Neural cell (in vitro differentiated cells): ENCODE results near the gene SYT13. TPM values are rescaled to one million over a fixed set of nuclear protein-coding genes. Genes with fewer than 3 reads are reported as not detected.
A peak's percentile ranks its signal among the peaks of the same experiment; 100 is the strongest.
"Not testable (repeated sequence)": the region's sequence is repeated elsewhere in the genome, so short reads cannot be mapped to it uniquely, and the experiment has no call there.

Source experiments
- H2AFZ ChIP-seq: fragments of 200-600, 300-800 bp; sonication (generic), shearing (Covaris generic); 2 replicates; pipeline ENCODE4 v1.6.0; 2014; ENCODE audit warnings: low read depth, mild to moderate bottlenecking, antibody characterized with exemption, low read length, moderate library complexity
- H3F3A ChIP-seq: fragments of 200-600 bp; shearing (Covaris generic); 2 replicates; pipeline ENCODE4 v1.6.1; 2016; ENCODE audit warnings: mild to moderate bottlenecking, moderate library complexity, mixed read lengths, antibody characterized with exemption, low read length; ENCODE audit not compliant: insufficient read depth, poor library complexity, severe bottlenecking
- H3K27ac ChIP-seq: fragments of 200-600, 300-800 bp; sonication (generic), shearing (Covaris generic); 2 replicates; pipeline ENCODE4 v1.5.1; 2014; ENCODE audit warnings: mild to moderate bottlenecking, low read length, moderate library complexity
- H3K27me3 ChIP-seq: fragments of 300-800, 200-600 bp; sonication (generic), shearing (Covaris generic); 2 replicates; pipeline ENCODE4 v1.6.0; 2014; ENCODE audit warnings: mild to moderate bottlenecking, low read depth, low read length, moderate library complexity; ENCODE audit not compliant: insufficient read depth
- H3K36me3 ChIP-seq: fragments of 300-800, 200-600 bp; sonication (generic), shearing (Covaris generic); 2 replicates; pipeline ENCODE4 v1.5.1; 2014; ENCODE audit warnings: mild to moderate bottlenecking, antibody characterized with exemption, low read length, moderate library complexity; ENCODE audit not compliant: insufficient read depth
- H3K4me2 ChIP-seq: fragments of 300-800, 200-600 bp; sonication (generic), shearing (Covaris generic); 2 replicates; pipeline ENCODE4 v1.6.0; 2014; ENCODE audit warnings: mild to moderate bottlenecking, low read length
- H3K4me3 ChIP-seq: fragments of 300-800, 200-600 bp; sonication (generic), shearing (Covaris generic); 2 replicates; pipeline ENCODE4 v1.5.1; 2014; ENCODE audit warnings: mild to moderate bottlenecking, low read length, moderate library complexity
- H3K79me2 ChIP-seq: fragments of 200-600 bp; shearing (Covaris generic); replicated peaks from 2 replicates; pipeline ENCODE4 v1.6.0; 2014; ENCODE audit warnings: mild to moderate bottlenecking, low read length, moderate library complexity; ENCODE audit not compliant: insufficient read depth
- H3K9ac ChIP-seq: fragments of 300-800, 200-600 bp; sonication (generic), shearing (Covaris generic); 2 replicates; pipeline ENCODE4 v1.6.1; 2016; ENCODE audit warnings: mild to moderate bottlenecking, low read length, mixed read lengths
- H3K9me2 ChIP-seq: fragments of 200-600 bp; shearing (Covaris generic); 2 replicates; pipeline ENCODE4 v1.6.1; 2016; ENCODE audit warnings: mild to moderate bottlenecking, low read length, mixed read lengths; ENCODE audit not compliant: insufficient read depth
- H3K9me3 ChIP-seq: fragments of 200-600, 300-800 bp; sonication (generic), shearing (Covaris generic); 2 replicates; pipeline ENCODE4 v1.6.1; 2016; ENCODE audit warnings: mild to moderate bottlenecking, mixed run types, low read length, moderate library complexity, mixed read lengths
- H4K20me1 ChIP-seq: fragments of 200-600 bp; shearing (Covaris generic); 2 replicates; pipeline ENCODE4 v1.6.1; 2016; ENCODE audit warnings: mild to moderate bottlenecking, mixed run types; ENCODE audit not compliant: insufficient read depth
- EP300 ChIP-seq: fragments of 450-650 bp; conservative IDR thresholded peaks from 2 replicates; pipeline ENCODE4 v1.6.1; 2014; ENCODE audit warnings: antibody characterized with exemption, mild to moderate bottlenecking, moderate library complexity; ENCODE audit not compliant: poor library complexity, severe bottlenecking
- EZH2 ChIP-seq: fragments of 200-600, 300-800 bp; shearing (Covaris generic), sonication (generic); IDR thresholded peaks from 2 replicates; pipeline ENCODE4 v1.6.1; 2014; ENCODE audit warnings: antibody characterized with exemption, low read length, borderline replicate concordance, mild to moderate bottlenecking; ENCODE audit not compliant: insufficient read depth, poor library complexity, severe bottlenecking
- SMC3 ChIP-seq: fragments of 450-650 bp; conservative IDR thresholded peaks from 2 replicates; pipeline ENCODE4 v1.6.1; 2014; ENCODE audit warnings: antibody characterized with exemption, mild to moderate bottlenecking, moderate library complexity; ENCODE audit not compliant: poor library complexity
- polyA plus RNA-seq: library from polyadenylated mRNA; depleted of rRNA; stranded (reverse); fragments of >200 nt; gene quantifications from 2 replicates; pipeline ENCODE4 v1.2.3, GENCODE V29; 2014
- TF ChIP-seq, protein P1 (sequence below): fragments of 450-650 bp; IDR thresholded peaks from 2 replicates; pipeline ENCODE4 v1.5.1; 2014; ENCODE audit warnings: antibody characterized with exemption, mild to moderate bottlenecking, moderate library complexity; ENCODE audit not compliant: poor library complexity, severe bottlenecking
- TF ChIP-seq, protein P2 (sequence below): IDR thresholded peaks from 2 replicates; pipeline ENCODE4 v1.6.1; 2012; ENCODE audit warnings: borderline replicate concordance

SYT13 gene
- polyA plus RNA-seq, 1 donor from 2014 or later = 60.8 TPM

DNA sequence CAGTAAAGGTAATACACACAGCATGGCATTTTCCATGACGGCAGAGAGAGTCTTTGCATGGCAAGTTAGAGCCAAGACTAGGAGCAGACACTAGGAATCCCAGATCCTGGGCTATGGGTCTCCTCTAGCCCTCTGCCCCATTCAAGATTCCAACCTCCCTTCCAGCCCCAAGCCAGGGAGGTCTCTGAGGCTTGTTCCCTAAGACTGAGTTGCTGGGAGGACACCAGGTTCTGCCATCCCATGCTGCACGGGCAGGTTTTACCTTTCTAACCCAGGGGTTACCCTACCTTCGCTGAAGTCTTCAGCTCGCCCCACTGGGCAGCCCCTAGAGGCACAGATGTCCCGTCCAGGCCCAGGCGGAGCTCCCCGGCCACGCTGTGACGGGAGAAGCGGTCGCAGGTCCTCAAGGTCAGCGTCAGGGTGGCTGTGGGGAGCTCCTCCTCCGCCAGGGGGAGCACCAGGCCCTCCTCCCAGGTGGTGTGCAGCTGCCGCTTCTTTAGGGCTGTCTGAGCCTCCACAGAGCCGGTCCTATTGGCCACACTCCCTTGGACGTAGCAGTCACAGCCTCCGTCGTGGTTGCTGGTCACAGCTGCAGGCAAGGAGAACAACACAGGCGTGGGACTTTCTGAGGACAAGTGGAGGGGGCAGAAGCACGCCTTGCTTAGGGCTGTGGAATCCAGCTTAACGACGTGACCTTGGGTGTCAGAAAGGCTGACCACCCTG is 33.8 kb downstream of the SYT13 start:
- Histone ChIP-seq H3K9me2 (no peaks in the 10 kb centered on the region), H3K9me3 (no peaks in the 10 kb centered on the region), H3K27me3 (no peaks in the 10 kb centered on the region), H3K4me2 (no peak overlapping the region), H3K27ac (no peak overlapping the region), H3K79me2 (no peaks in the 10 kb centered on the region), H3F3A (no peaks in the 10 kb centered on the region), H3K36me3 (no peaks in the 10 kb centered on the region), H3K9ac (no peak overlapping the region), H3K4me3 (no peak overlapping the region), H2AFZ (no peak overlapping the region), H4K20me1 (no peaks in the 10 kb centered on the region)
- TF ChIP-seq SMC3 (peak; percentile 47), EP300 (no peak)
- TF ChIP-seq, protein P1, sequence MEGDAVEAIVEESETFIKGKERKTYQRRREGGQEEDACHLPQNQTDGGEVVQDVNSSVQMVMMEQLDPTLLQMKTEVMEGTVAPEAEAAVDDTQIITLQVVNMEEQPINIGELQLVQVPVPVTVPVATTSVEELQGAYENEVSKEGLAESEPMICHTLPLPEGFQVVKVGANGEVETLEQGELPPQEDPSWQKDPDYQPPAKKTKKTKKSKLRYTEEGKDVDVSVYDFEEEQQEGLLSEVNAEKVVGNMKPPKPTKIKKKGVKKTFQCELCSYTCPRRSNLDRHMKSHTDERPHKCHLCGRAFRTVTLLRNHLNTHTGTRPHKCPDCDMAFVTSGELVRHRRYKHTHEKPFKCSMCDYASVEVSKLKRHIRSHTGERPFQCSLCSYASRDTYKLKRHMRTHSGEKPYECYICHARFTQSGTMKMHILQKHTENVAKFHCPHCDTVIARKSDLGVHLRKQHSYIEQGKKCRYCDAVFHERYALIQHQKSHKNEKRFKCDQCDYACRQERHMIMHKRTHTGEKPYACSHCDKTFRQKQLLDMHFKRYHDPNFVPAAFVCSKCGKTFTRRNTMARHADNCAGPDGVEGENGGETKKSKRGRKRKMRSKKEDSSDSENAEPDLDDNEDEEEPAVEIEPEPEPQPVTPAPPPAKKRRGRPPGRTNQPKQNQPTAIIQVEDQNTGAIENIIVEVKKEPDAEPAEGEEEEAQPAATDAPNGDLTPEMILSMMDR = peak; percentile 33

GRCh38 chr11:45250035-45250718 is 36.0 kb downstream of the SYT13 start:
- Histone ChIP-seq H3K9me3 (no peaks in the 10 kb centered on the region), H3K27ac (no peak overlapping the region), H3K36me3 (peaks cover 4% of the 10 kb centered on the region), H2AFZ (no peak overlapping the region), H3K4me2 (no peak overlapping the region), H3K4me3 (no peak overlapping the region), H3F3A (no peaks in the 10 kb centered on the region), H3K9ac (no peak overlapping the region), H4K20me1 (no peaks in the 10 kb centered on the region), H3K79me2 (no peaks in the 10 kb centered on the region), H3K9me2 (no peaks in the 10 kb centered on the region), H3K27me3 (no peaks in the 10 kb centered on the region)
- TF ChIP-seq, protein P1 = no peak
- TF ChIP-seq EP300 = no peak
- no peak for TF ChIP-seq EZH2
- TF ChIP-seq, protein P2, sequence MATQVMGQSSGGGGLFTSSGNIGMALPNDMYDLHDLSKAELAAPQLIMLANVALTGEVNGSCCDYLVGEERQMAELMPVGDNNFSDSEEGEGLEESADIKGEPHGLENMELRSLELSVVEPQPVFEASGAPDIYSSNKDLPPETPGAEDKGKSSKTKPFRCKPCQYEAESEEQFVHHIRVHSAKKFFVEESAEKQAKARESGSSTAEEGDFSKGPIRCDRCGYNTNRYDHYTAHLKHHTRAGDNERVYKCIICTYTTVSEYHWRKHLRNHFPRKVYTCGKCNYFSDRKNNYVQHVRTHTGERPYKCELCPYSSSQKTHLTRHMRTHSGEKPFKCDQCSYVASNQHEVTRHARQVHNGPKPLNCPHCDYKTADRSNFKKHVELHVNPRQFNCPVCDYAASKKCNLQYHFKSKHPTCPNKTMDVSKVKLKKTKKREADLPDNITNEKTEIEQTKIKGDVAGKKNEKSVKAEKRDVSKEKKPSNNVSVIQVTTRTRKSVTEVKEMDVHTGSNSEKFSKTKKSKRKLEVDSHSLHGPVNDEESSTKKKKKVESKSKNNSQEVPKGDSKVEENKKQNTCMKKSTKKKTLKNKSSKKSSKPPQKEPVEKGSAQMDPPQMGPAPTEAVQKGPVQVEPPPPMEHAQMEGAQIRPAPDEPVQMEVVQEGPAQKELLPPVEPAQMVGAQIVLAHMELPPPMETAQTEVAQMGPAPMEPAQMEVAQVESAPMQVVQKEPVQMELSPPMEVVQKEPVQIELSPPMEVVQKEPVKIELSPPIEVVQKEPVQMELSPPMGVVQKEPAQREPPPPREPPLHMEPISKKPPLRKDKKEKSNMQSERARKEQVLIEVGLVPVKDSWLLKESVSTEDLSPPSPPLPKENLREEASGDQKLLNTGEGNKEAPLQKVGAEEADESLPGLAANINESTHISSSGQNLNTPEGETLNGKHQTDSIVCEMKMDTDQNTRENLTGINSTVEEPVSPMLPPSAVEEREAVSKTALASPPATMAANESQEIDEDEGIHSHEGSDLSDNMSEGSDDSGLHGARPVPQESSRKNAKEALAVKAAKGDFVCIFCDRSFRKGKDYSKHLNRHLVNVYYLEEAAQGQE = no peak

- H3K36me3 ChIP-seq, H3K27ac ChIP-seq, H3K79me2 ChIP-seq, H3K4me2 ChIP-seq, H3K9me2 ChIP-seq, H3K9me3 ChIP-seq, H2AFZ ChIP-seq, H3K27me3 ChIP-seq, H3K4me3 ChIP-seq, H3F3A ChIP-seq, H3K9ac ChIP-seq, H4K20me1 ChIP-seq: not testable (repeated sequence)
Observed at GRCh38 chr11:45249372-45249771, 36.8 kb downstream of the SYT13 start.
